Medulla oblongata (tissue), 1 donor: ENCODE measurements around the gene COL17A1.

ENCODE experiments used
- DNase-seq: peaks from one replicate; pipeline ENCODE4 v3.0.0-alpha.2; 2015; ENCODE audit errors: extremely low spot score

Gene COL17A1

GRCh38 chr10:104085801-104086400, at the start of gene COL17A1:
Gene COL17A1 (minus strand): TSS chr10:104085880. CDS start chr10:104080673, 5,207 bp downstream.
- DNase-seq: no peak

GRCh38 chr10:104130041-104130440, 44.4 kb upstream of the COL17A1 start:
- no peak for DNase-seq

GRCh38 chr10:104128214-104128613, 42.5 kb upstream of the COL17A1 start:
- no peak for DNase-seq

GRCh38 chr10:104127411-104127810, 41.7 kb upstream of the COL17A1 start:
- DNase-seq: peak; percentile 15

- DNase-seq: peak; percentile 62
Observed at GRCh38 chr10:104123397-104123796, 37.7 kb upstream of the COL17A1 start.

GRCh38 chr10:104122225-104123107, 36.8 kb upstream of the COL17A1 start:
- DNase-seq: no peak

GRCh38 chr10:104121485-104122224, 36.0 kb upstream of the COL17A1 start, which contains the start of gene SFR1:
Gene SFR1 (plus strand): TSS chr10:104122171. CDS start chr10:104122184, 13 bp downstream.
- DNase-seq: peak; percentile 99

GRCh38 chr10:104120903-104121484, 35.3 kb upstream of the COL17A1 start:
- peak; percentile 90 for DNase-seq

- no peak for DNase-seq
Observed at GRCh38 chr10:104120512-104120902, 34.8 kb upstream of the COL17A1 start.

- peak; percentile 10 for DNase-seq
Observed at GRCh38 chr10:104119996-104120395, 34.3 kb upstream of the COL17A1 start.

- DNase-seq: no peak
Observed at GRCh38 chr10:104117839-104118323, 32.2 kb upstream of the COL17A1 start.

GRCh38 chr10:104113376-104113956, 27.8 kb upstream of the COL17A1 start:
- no peak for DNase-seq

- DNase-seq: no peak
Observed at GRCh38 chr10:104109908-104110662, 24.4 kb upstream of the COL17A1 start.

GRCh38 chr10:104104926-104105325, 19.2 kb upstream of the COL17A1 start:
- DNase-seq: no peak

GRCh38 chr10:104104418-104104817, 18.7 kb upstream of the COL17A1 start:
- DNase-seq: no peak

- no peak for DNase-seq
Observed at GRCh38 chr10:104103956-104104355, 18.3 kb upstream of the COL17A1 start.

GRCh38 chr10:104101902-104102301, 16.2 kb upstream of the COL17A1 start:
- no peak for DNase-seq

GRCh38 chr10:104100795-104101194, 15.1 kb upstream of the COL17A1 start:
- DNase-seq: no peak

GRCh38 chr10:104099941-104100340, 14.3 kb upstream of the COL17A1 start:
- no peak for DNase-seq

- DNase-seq: no peak
Observed at GRCh38 chr10:104099269-104099668, 13.6 kb upstream of the COL17A1 start.
